B cell (primary cell): ENCODE data around the gene PARD3B.

Experiments used
- EZH2 ChIP-seq: IDR thresholded peaks from 2 replicates; pipeline ENCODE4 v1.6.1; 2012; ENCODE audit warnings: borderline replicate concordance, low read depth, mild to moderate bottlenecking, moderate library complexity, low read length; ENCODE audit not compliant: insufficient read depth, poor library complexity, severe bottlenecking
- TF ChIP-seq, protein P1 (sequence below): fragments of 200-600 bp; IDR thresholded peaks from one replicate; pipeline ENCODE4 v1.8.0; 2022; ENCODE audit warnings: antibody characterized with exemption, mild to moderate bottlenecking

DNA sequence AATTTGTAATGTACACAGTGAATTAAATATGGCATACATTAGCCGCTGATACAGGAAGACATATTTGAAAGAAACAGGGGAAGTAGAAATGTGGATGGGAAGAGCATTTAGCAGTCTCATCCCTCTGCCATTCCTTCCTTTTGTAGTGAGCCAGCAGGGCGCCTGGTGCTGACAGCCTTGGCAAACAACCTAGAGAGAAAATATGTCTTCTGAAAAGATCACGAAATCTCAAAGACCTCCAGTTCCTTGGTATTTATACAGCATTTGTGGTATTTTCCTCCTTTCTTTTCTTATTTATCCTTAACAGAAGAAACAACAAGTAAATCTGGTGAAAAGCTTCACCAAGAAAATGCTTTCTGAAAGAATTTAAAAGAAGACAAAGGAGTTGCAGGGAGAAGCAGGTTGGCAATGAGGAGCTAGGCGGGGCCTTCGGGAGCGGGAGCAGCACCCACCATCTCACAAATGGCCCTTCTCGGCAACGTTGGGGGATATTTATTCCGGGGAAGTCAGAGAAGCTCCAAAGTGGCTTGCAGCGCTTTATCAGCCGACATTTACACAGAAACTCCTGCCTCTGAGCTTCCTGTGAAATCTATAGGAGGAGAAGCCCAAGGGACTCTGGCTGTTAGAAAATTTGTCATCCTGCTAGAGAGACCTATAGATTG lies 731.0 kb downstream of the PARD3B start:
- TF ChIP-seq EZH2, result no peak
- TF ChIP-seq, protein P1, sequence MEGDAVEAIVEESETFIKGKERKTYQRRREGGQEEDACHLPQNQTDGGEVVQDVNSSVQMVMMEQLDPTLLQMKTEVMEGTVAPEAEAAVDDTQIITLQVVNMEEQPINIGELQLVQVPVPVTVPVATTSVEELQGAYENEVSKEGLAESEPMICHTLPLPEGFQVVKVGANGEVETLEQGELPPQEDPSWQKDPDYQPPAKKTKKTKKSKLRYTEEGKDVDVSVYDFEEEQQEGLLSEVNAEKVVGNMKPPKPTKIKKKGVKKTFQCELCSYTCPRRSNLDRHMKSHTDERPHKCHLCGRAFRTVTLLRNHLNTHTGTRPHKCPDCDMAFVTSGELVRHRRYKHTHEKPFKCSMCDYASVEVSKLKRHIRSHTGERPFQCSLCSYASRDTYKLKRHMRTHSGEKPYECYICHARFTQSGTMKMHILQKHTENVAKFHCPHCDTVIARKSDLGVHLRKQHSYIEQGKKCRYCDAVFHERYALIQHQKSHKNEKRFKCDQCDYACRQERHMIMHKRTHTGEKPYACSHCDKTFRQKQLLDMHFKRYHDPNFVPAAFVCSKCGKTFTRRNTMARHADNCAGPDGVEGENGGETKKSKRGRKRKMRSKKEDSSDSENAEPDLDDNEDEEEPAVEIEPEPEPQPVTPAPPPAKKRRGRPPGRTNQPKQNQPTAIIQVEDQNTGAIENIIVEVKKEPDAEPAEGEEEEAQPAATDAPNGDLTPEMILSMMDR, result no peak
